GM10248 (cell line): ENCODE measurements around the gene BRI3.

Experiments
- CTCF ChIA-PET: fragments of 300-600 bp; sonication (Branson Sonifier 250); formaldehyde crosslinking; extraction: SDS; loops from one replicate; lab custom pipeline; 2021; ENCODE audit warnings: antibody characterized with exemption; lab: Yijun Ruan, JAX
- POLR2A ChIA-PET: fragments of 350-650 bp; sonication (Branson Sonifier 250); formaldehyde crosslinking; extraction: SDS; loops from one replicate; lab custom pipeline; 2020; ENCODE audit warnings: antibody characterized with exemption; lab: Yijun Ruan, JAX
- DNase-seq: peaks from one replicate; pipeline ENCODE4 v3.0.0; 2012; ENCODE audit errors: extremely low spot score
- TF ChIP-seq, protein P1 (sequence below): IDR thresholded peaks from 2 replicates; pipeline ENCODE4 v1.5.1; 2012; ENCODE audit warnings: mild to moderate bottlenecking, low read depth; ENCODE audit errors: extremely low read depth, missing control alignments, control extremely low read depth

The BRI3 gene, protein sequence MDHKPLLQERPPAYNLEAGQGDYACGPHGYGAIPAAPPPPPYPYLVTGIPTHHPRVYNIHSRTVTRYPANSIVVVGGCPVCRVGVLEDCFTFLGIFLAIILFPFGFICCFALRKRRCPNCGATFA

DNA sequence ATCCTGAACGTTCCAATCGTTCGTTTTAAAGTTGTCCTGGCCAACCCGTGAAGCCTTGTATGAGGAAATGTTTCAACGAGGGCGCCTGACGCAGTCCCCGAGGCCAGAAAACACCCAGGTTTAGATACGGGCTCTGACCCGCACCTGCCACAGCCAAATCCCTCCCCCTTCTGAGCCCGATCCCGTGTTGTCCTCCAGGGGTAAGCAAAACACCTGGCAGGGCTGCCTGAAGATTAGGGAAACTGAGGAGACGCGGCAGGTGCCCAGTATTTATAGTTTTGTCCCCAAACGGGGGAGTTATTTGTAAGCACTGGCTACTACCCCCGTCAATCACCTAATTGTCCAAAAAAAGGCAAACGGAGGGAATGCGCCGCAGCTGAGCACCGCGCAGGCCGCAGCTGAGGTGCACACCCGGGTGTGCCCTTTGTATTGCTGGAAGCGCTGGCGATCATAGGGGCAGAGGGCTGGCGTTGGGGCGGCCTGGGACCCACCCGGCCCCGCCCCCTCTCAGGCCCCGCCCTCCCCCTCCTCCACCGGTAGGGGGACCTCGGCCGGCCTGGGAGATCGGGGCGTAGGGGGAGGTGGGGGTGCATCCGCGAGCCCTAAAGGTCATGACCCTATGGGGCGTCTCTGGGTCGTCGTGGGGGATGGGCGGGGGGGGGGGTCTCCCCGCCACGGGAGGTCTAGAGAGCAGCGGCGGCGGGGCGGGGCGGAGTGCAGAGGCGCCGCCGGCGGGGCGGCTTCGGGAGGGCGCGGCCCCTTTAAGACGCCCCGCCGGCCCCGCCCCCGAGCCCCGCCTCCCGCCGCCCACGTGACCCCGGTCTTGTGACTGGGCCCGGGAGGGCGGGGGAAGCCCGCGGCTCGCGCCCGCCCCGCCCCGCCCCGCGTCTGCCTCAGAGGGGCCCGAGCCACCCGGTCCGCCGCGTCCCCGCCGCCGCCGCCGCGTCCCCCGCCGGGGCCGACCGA is at the start of gene BRI3:
Gene BRI3, plus strand, starts transcription at position 896 of the 966 bp plus-strand sequence. CDS start 110 bp downstream, outside the sequence.
- DNase-seq, result peak; percentile 98
- TF ChIP-seq, protein P1, sequence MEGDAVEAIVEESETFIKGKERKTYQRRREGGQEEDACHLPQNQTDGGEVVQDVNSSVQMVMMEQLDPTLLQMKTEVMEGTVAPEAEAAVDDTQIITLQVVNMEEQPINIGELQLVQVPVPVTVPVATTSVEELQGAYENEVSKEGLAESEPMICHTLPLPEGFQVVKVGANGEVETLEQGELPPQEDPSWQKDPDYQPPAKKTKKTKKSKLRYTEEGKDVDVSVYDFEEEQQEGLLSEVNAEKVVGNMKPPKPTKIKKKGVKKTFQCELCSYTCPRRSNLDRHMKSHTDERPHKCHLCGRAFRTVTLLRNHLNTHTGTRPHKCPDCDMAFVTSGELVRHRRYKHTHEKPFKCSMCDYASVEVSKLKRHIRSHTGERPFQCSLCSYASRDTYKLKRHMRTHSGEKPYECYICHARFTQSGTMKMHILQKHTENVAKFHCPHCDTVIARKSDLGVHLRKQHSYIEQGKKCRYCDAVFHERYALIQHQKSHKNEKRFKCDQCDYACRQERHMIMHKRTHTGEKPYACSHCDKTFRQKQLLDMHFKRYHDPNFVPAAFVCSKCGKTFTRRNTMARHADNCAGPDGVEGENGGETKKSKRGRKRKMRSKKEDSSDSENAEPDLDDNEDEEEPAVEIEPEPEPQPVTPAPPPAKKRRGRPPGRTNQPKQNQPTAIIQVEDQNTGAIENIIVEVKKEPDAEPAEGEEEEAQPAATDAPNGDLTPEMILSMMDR, result no peak
- POLR2A ChIA-PET, result interaction anchor here (0.5 to 0.8 kb wide), 3 partner anchors 15 to 97 kb away, joined by 3 read pairs; no protein-coding TSS in a partner anchor
- CTCF ChIA-PET, result interaction anchor here (0.9 kb wide), 1 partner anchor 23 kb away, joined by 3 read pairs; no protein-coding TSS in a partner anchor

DNA sequence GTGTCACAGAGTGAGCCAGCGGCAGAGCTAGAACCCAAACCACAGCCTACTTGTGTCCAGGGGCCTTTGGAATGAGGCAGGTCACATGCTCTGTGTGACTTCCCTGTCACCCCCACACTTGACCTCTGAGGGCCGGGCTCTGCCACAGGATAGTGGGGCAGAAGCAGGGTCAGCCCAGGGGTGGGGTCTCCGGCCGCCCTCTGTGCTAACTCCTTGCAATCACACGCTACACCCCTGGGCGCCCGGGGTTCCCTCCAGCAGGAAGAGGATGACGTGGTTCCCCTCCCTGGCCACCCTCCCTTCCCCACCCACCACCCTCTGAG is 49.3 kb upstream of the BRI3 start:
- no peak for DNase-seq
- ChIA-PET CTCF (no interaction called here), POLR2A (no interaction called here)
- TF ChIP-seq, protein P1, result no peak

DNA sequence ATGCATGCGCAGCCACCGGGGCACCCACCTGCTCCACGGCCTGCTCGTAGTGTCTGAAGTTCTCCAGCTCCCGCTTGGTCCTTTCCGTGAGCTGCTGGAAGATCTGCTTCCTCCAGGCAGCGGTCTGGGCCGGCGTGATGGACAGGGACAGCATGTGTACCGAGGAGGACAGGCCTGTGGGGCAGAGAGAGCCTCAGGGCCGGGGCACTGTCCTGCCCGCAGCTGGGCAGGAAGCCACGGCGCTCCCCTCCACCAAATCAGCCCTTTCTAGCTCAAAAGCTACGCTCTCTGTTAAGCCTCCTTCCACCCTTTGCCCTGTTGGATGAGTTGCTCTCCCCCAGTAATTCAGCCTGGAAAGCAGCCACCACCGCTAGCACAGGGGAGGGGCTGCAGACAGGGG is 48.7 kb upstream of the BRI3 start:
- TF ChIP-seq, protein P1, result no peak
- DNase-seq, result no peak
- ChIA-PET CTCF (no interaction called here), POLR2A (no interaction called here)

DNA sequence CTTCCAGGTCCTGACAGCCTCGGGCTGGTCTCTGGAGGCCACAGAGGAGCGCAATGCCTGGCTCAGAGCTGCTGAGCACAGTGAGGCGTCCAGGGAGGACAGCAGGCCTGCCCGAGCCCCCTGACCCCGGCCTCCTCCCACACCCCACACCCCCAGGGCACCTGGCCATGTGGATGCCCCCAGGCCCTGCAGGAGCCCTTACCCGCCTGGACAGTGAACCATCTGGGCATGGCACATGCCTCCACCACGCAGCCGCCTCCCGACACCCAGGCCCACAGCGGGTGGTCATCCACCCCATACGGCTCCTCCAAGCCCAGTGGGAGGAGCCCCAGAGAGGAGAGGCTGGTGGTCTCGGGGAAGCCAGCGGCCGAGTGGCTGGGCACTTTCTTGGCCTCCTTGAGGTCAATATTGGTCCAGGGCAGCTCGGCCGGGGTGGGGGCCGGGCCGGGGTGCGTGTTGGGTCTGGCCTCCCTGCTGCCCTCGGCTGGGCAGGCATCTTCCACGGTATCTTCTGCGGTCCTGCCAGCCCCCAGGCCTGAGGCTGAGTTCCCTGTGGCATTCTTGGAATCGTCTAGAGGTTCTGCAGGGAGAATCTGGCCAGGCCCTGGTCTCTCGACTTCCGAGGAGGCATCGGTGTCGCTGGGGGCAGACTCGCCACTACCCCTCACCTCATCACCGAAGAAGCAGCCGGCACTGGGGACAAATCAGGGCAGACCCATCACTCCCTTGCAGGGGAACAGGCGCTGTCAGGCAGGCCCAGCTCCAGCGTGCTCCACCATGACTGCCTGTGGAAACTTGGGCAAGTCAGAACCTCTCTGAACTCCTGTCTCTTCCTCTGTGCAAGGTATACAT is 48.0 kb upstream of the BRI3 start:
- CTCF ChIA-PET, result interaction anchor here (0.9 to 1.5 kb wide), 2 partner anchors 61 to 64 kb away, joined by 3 read pairs; no protein-coding TSS in a partner anchor

DNA sequence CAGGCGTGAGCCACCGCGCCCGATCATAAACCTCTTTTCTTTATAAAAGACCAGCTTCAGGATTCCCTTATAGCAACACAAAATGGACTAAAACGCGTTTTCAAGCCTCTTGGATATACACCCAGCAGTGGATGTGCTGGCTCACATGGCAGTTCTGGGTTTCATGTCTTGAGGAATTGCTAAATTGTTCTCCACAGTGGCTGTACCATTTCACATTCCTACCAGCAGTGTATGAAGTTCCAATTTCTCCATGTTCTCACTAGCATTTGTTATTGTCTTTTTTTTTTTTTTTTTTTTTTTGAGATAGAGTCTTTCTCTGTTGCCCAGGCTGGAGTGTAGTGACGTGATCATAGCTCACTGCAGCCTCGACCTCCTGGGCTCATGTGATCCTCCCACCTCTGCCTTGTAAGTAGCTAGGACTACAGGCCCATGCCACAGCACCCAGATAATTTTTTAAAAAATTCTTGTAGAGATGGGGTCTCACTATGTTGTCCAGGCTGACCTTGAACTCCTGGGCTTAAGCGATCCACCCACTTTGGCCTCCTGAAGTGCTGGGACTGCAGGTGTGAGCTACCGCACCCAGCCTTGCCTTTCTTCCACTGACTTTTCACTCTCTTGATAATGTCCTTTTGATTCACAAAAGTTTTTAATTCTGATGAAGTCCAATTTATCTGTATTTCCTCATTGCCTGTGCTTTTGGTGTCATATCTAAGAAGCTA is 46.9 kb upstream of the BRI3 start:
- POLR2A ChIA-PET, result no interaction called here

More for the DNA sequence above, 48.0 kb upstream of the BRI3 start:
- TF ChIP-seq, protein P1, result no peak
- DNase-seq, result no peak
- POLR2A ChIA-PET, result no interaction called here

More for the DNA sequence above, 46.9 kb upstream of the BRI3 start:
- TF ChIP-seq, protein P1, result no peak
- CTCF ChIA-PET, result interaction anchor here (0.9 to 1.5 kb wide), 2 partner anchors 60 to 65 kb away, joined by 3 read pairs; no protein-coding TSS in a partner anchor
- DNase-seq, result no peak
